GM23248 (cell line): Measurements from ENCODE around the gene PPID. TPM values are rescaled to one million over a fixed set of nuclear protein-coding genes. Genes with fewer than 3 reads are reported as not detected.
A peak's percentile ranks its signal among the peaks of the same experiment; 100 is the strongest.
"Not testable (repeated sequence)": the region's sequence is repeated elsewhere in the genome, so short reads cannot be mapped to it uniquely, and the experiment has no call there.

ENCODE experiments used
- DNase-seq: peaks from one replicate; pipeline ENCODE4 v3.0.0-alpha.2; 2015
- H2AFZ ChIP-seq: fragments of 200-600 bp; sonication (generic); 2 replicates; pipeline ENCODE4 v1.6.1; 2016; ENCODE audit warnings: antibody characterized with exemption
- H3F3A ChIP-seq: fragments of 200-600 bp; sonication (generic); 2 replicates; pipeline ENCODE4 v1.6.1; 2016; ENCODE audit warnings: mild to moderate bottlenecking, antibody characterized with exemption, mixed run types; ENCODE audit not compliant: insufficient read depth
- H3K27ac ChIP-seq: fragments of 200-600 bp; sonication (generic); 2 replicates; pipeline ENCODE4 v1.5.1; 2016; ENCODE audit warnings: mild to moderate bottlenecking
- H3K27me3 ChIP-seq: fragments of 200-600 bp; sonication (generic); replicated peaks from 2 replicates; pipeline ENCODE4 v1.6.1; 2016; ENCODE audit warnings: mild to moderate bottlenecking; ENCODE audit not compliant: insufficient read depth
- H3K36me3 ChIP-seq: fragments of 200-600 bp; sonication (generic); 2 replicates; pipeline ENCODE4 v1.6.1; 2016; ENCODE audit warnings: low read depth, mild to moderate bottlenecking
- H3K4me1 ChIP-seq: fragments of 200-600 bp; sonication (generic); 2 replicates; pipeline ENCODE4 v1.6.1; 2016; ENCODE audit warnings: mild to moderate bottlenecking; ENCODE audit not compliant: insufficient read depth
- H3K4me2 ChIP-seq: fragments of 200-600 bp; sonication (generic); one replicate; pipeline ENCODE4 v1.6.1; 2016; ENCODE audit warnings: mild to moderate bottlenecking; ENCODE audit not compliant: unreplicated experiment
- H3K4me3 ChIP-seq: fragments of 200-600 bp; sonication (generic); 2 replicates; pipeline ENCODE4 v1.5.1; 2016; ENCODE audit warnings: mild to moderate bottlenecking
- H3K79me2 ChIP-seq: fragments of 200-600 bp; sonication (generic); 2 replicates; pipeline ENCODE4 v1.6.1; 2016; ENCODE audit warnings: mild to moderate bottlenecking; ENCODE audit not compliant: insufficient read depth
- H3K9ac ChIP-seq: fragments of 200-600 bp; sonication (generic); 2 replicates; pipeline ENCODE4 v1.6.1; 2016; ENCODE audit warnings: mild to moderate bottlenecking
- H3K9me2 ChIP-seq: fragments of 200-600 bp; sonication (generic); 2 replicates; pipeline ENCODE4 v1.6.1; 2016; ENCODE audit warnings: mixed run types, mild to moderate bottlenecking, moderate library complexity; ENCODE audit not compliant: insufficient read depth
- H3K9me3 ChIP-seq: fragments of 200-600 bp; sonication (generic); one replicate; pipeline ENCODE4 v1.6.1; 2017; ENCODE audit warnings: low read depth
- H4K20me1 ChIP-seq: fragments of 200-600 bp; sonication (generic); 2 replicates; pipeline ENCODE4 v1.6.0; 2016; ENCODE audit not compliant: insufficient read depth
- EZH2 ChIP-seq: fragments of 200-600 bp; sonication (generic); IDR thresholded peaks from 2 replicates; pipeline ENCODE4 v1.6.1; 2018; ENCODE audit warnings: antibody characterized with exemption, mild to moderate bottlenecking; ENCODE audit not compliant: insufficient read depth, poor library complexity, severe bottlenecking
- EZH2phosphoT487 ChIP-seq: fragments of 200-600 bp; sonication (generic); IDR thresholded peaks from 2 replicates; pipeline ENCODE4 v1.6.1; 2018; ENCODE audit warnings: antibody characterized with exemption, moderate library complexity, mild to moderate bottlenecking, low read depth; ENCODE audit not compliant: insufficient read depth
- WGBS, 2 experiments: methylation state at CpG; one replicate each; pipeline ENCODE4 v1.1.6; 2015 to 2017; ENCODE audit warnings: low lambda C conversion rate in 2 of 2, low coverage in 1 of 2; ENCODE audit errors: missing lambda C conversion rate in 2 of 2; 5-methylcytosine and 5-hydroxymethylcytosine counted together
- in situ Hi-C: fragments of 300-500 bp; cut with MboI; formaldehyde crosslinking; loops from 2 replicates; pipeline ENCODE4 v1.15.0; 2020
- polyA plus RNA-seq: library from polyadenylated mRNA; unstranded; fragments of >200 nt; fragmentation: Nextera tagmentation; extraction: Ambion mirVana; gene quantifications from 2 replicates; pipeline ENCODE4 v1.2.1, GENCODE V29; 2016
- total RNA-seq: library from RNA; depleted of rRNA; stranded (reverse); fragments of >200 nt; shearing (Covaris generic); gene quantifications from 2 replicates; pipeline ENCODE4 v1.2.3, GENCODE V29; 2014

Gene PPID
- total and polyA plus RNA-seq, 2 experiments from 2014 or later, result 29.1 to 37.0 TPM

- Histone ChIP-seq H2AFZ (peak overlapping the region; percentile 91; the same call in 1 of the 2 replicates), H3K79me2 (peaks cover 28% of the 10 kb centered on the region), H4K20me1 (no peaks in the 10 kb centered on the region), H3K9ac (peak overlapping the region; percentile 93), H3K4me2 (peak overlapping the region; percentile 91), H3K9me2 (no peaks in the 10 kb centered on the region), H3K4me3 (peak overlapping the region; percentile 90), H3K9me3 (no peaks in the 10 kb centered on the region), H3F3A (no peaks in the 10 kb centered on the region), H3K36me3 (peaks cover 14% of the 10 kb centered on the region), H3K27ac (no peak overlapping the region), H3K4me1 (peaks cover 10% of the 10 kb centered on the region), H3K27me3 (no peaks in the 10 kb centered on the region)
- WGBS, 2 experiments, result 96 to 97% methylated on average over 1 of the region's 1 CpG
- no peak for TF ChIP-seq EZH2
- no peak for TF ChIP-seq EZH2phosphoT487
- in situ Hi-C loops, result no loop called here
- DNase-seq, result no peak
Measured at GRCh38 chr4:158721680-158722079, 1.5 kb downstream of the PPID start.

GRCh38 chr4:158715802-158716201 is 7.4 kb downstream of the PPID start:
- 62 to 64% methylated on average over 3 of the region's 3 CpGs for WGBS, 2 experiments
- in situ Hi-C loops, result no loop called here
- H3K79me2 ChIP-seq, result peaks cover 6% of the 10 kb centered on the region

GRCh38 chr4:158714937-158715336 is 8.3 kb downstream of the PPID start:
- Histone ChIP-seq H3K27me3 (no peaks in the 10 kb centered on the region), H3K4me2 (no peak overlapping the region), H3K9me2 (no peaks in the 10 kb centered on the region), H3K79me2 (peaks cover 3% of the 10 kb centered on the region), H3K36me3 (peaks cover 57% of the 10 kb centered on the region), H4K20me1 (no peaks in the 10 kb centered on the region), H3K9me3 (no peaks in the 10 kb centered on the region), H3K4me1 (no peaks in the 10 kb centered on the region), H3F3A (0 out of 2 replicates have a peak, but pooled peaks cover 4% of the 10 kb centered on the region), H3K4me3 (no peak overlapping the region), H2AFZ (no peak overlapping the region), H3K27ac (no peak overlapping the region), H3K9ac (no peak overlapping the region)
- no peak for TF ChIP-seq EZH2phosphoT487
- no peak for TF ChIP-seq EZH2
- no peak for DNase-seq
- 87 to 88% methylated on average over 4 of the region's 4 CpGs for WGBS, 2 experiments
- in situ Hi-C loops, result no loop called here

More at GRCh38 chr4:158715802-158716201, 7.4 kb downstream of the PPID start:
- H3K9me3 ChIP-seq, result no peaks in the 10 kb centered on the region
- H2AFZ ChIP-seq, result no peak overlapping the region
- no peak overlapping the region for H3K27ac ChIP-seq
- H3K4me2 ChIP-seq, result no peak overlapping the region
- H3F3A ChIP-seq, result 0 out of 2 replicates have a peak, but pooled peaks cover 4% of the 10 kb centered on the region
- H3K9me2 ChIP-seq, result no peaks in the 10 kb centered on the region
- DNase-seq, result no peak
- TF ChIP-seq EZH2phosphoT487 (no peak), EZH2 (no peak)
- no peaks in the 10 kb centered on the region for H3K4me1 ChIP-seq
- no peaks in the 10 kb centered on the region for H3K27me3 ChIP-seq
- no peak overlapping the region for H3K9ac ChIP-seq
- H3K4me3 ChIP-seq, result no peak overlapping the region
- H3K36me3 ChIP-seq, result peaks cover 50% of the 10 kb centered on the region
- no peaks in the 10 kb centered on the region for H4K20me1 ChIP-seq

GRCh38 chr4:158712622-158713021 is 10.6 kb downstream of the PPID start:
- H3K4me2 ChIP-seq, H3F3A ChIP-seq, H3K9me2 ChIP-seq, H3K9me3 ChIP-seq, H4K20me1 ChIP-seq, DNase-seq, H2AFZ ChIP-seq, in situ Hi-C loops, H3K9ac ChIP-seq, H3K27ac ChIP-seq, H3K4me3 ChIP-seq, H3K79me2 ChIP-seq, H3K4me1 ChIP-seq, H3K27me3 ChIP-seq: not testable (repeated sequence)
- H3K36me3 ChIP-seq, result peaks cover 56% of the 10 kb centered on the region
- 99 to 100% methylated on average over 4 of the region's 4 CpGs for WGBS, 2 experiments

- H3K4me1 ChIP-seq, result no peaks in the 10 kb centered on the region
- peaks cover 56% of the 10 kb centered on the region for H3K36me3 ChIP-seq
- H3K27me3 ChIP-seq, result no peaks in the 10 kb centered on the region
- H4K20me1 ChIP-seq, result no peaks in the 10 kb centered on the region
- no peak overlapping the region for H3K4me2 ChIP-seq
- H3F3A ChIP-seq, result 0 out of 2 replicates have a peak, but pooled peaks cover 7% of the 10 kb centered on the region
- peak; percentile 35 for DNase-seq
- no peak overlapping the region for H3K27ac ChIP-seq
- no peak overlapping the region for H3K9ac ChIP-seq
- in situ Hi-C loops, result no loop called here
- no peak overlapping the region for H3K4me3 ChIP-seq
- no peaks in the 10 kb centered on the region for H3K9me2 ChIP-seq
- no peak overlapping the region for H2AFZ ChIP-seq
- no peaks in the 10 kb centered on the region for H3K9me3 ChIP-seq
- no peak for TF ChIP-seq EZH2
- no peak for TF ChIP-seq EZH2phosphoT487
- WGBS, 2 experiments, result 44 to 58% methylated on average over 1 of the region's 1 CpG
- no peaks in the 10 kb centered on the region for H3K79me2 ChIP-seq
Measured at GRCh38 chr4:158710814-158711213, 12.4 kb downstream of the PPID start.
